ENCODE measurements around the gene SLC6A1. TPM values are rescaled to one million over a fixed set of nuclear protein-coding genes. Genes with fewer than 3 reads are reported as not detected.

The SLC6A1 gene
- total and polyA plus RNA-seq, 4 donors: 16.0 to 71.9 (median 33.8) TPM

GRCh38 chr3:10970306-10970960, 22.1 kb upstream of the SLC6A1 start:
- WGBS: 83% methylated on average over 5 of the region's 5 CpGs
- Histone ChIP-seq H3K36me3 (ENCODE audit: control insufficient read depth in 4 of 4, insufficient read depth in 3 of 4, low read depth in 1 of 4, low read length in 3 of 4) (no peaks in the 10 kb centered on the region), H3K9ac (ENCODE audit: low read depth in 1 of 2, low read length in 2 of 2) (no peak overlapping the region), H3K27me3 (ENCODE audit: control insufficient read depth in 4 of 4, insufficient read depth in 4 of 4, low read length in 3 of 4) (no peaks in the 10 kb centered on the region), H3K4me1 (ENCODE audit: control insufficient read depth in 4 of 4, insufficient read depth in 4 of 4, low read length in 3 of 4) (no peaks in the 10 kb centered on the region), H3K4me3 (ENCODE audit: low read depth in 1 of 3, low read length in 3 of 3) (no peak overlapping the region), H3K9me3 (ENCODE audit: control insufficient read depth in 4 of 4, low read length in 3 of 4) (no peaks in the 10 kb centered on the region), H3K27ac (ENCODE audit: low read depth in 1 of 2, low read length in 2 of 2) (no peak overlapping the region)
- no peak for TF ChIP-seq RAD21 (IDR thresholded peaks at IDR 0.05)
- TF ChIP-seq YY1 (IDR thresholded peaks at IDR 0.05): no peak
- no peak for TF ChIP-seq GABPA (IDR thresholded peaks at IDR 0.05 in 1 of 2, conservative IDR thresholded peaks at IDR 0.05 in 1 of 2)
- TF ChIP-seq HNF4G (IDR thresholded peaks at IDR 0.05): no peak
- TF ChIP-seq SP1 (IDR thresholded peaks at IDR 0.05): no peak
- TF ChIP-seq RXRA (IDR thresholded peaks at IDR 0.05): no peak
- no peak for TF ChIP-seq NR2F2 (IDR thresholded peaks at IDR 0.05)
- no peak for TF ChIP-seq FOXA2 (IDR thresholded peaks at IDR 0.05)
- TF ChIP-seq ZBTB33 (IDR thresholded peaks at IDR 0.05): no peak
- no peak for TF ChIP-seq TAF1 (conservative IDR thresholded peaks at IDR 0.05)
- no peak for TF ChIP-seq REST (IDR thresholded peaks at IDR 0.05)
- DNase-seq (ENCODE audit: low spot score): no peak

GRCh38 chr3:10972072-10972782, 20.3 kb upstream of the SLC6A1 start:
- no peaks in the 10 kb centered on the region for H3K9me3 ChIP-seq (ENCODE audit: control insufficient read depth in 4 of 4, low read length in 3 of 4)
- no peak overlapping the region for H3K4me3 ChIP-seq (ENCODE audit: low read depth in 1 of 3, low read length in 3 of 3)
- TF ChIP-seq HNF4G (IDR thresholded peaks at IDR 0.05) (no peak), JUND (IDR thresholded peaks at IDR 0.05) (no peak), FOXA2 (IDR thresholded peaks at IDR 0.05) (no peak), RAD21 (IDR thresholded peaks at IDR 0.05) (no peak)
- WGBS: 53% methylated on average over 10 of the region's 10 CpGs
- DNase-seq (ENCODE audit: low spot score): no peak
- H3K27ac ChIP-seq (ENCODE audit: low read depth in 1 of 2, low read length in 2 of 2): no peak overlapping the region
- H3K36me3 ChIP-seq (ENCODE audit: control insufficient read depth in 4 of 4, insufficient read depth in 3 of 4, low read depth in 1 of 4, low read length in 3 of 4): no peaks in the 10 kb centered on the region
- H3K9ac ChIP-seq (ENCODE audit: low read depth in 1 of 2, low read length in 2 of 2): no peak overlapping the region
- H3K27me3 ChIP-seq (ENCODE audit: control insufficient read depth in 4 of 4, insufficient read depth in 4 of 4, low read length in 3 of 4): no peaks in the 10 kb centered on the region
- H3K4me1 ChIP-seq (ENCODE audit: control insufficient read depth in 4 of 4, insufficient read depth in 4 of 4, low read length in 3 of 4): no peaks in the 10 kb centered on the region

Measured in liver (tissue), 9 donors.